Measurements from ENCODE around the gene RBM45. TPM values are rescaled to one million over a fixed set of nuclear protein-coding genes. Genes with fewer than 3 reads are reported as not detected.

The RBM45 gene, protein sequence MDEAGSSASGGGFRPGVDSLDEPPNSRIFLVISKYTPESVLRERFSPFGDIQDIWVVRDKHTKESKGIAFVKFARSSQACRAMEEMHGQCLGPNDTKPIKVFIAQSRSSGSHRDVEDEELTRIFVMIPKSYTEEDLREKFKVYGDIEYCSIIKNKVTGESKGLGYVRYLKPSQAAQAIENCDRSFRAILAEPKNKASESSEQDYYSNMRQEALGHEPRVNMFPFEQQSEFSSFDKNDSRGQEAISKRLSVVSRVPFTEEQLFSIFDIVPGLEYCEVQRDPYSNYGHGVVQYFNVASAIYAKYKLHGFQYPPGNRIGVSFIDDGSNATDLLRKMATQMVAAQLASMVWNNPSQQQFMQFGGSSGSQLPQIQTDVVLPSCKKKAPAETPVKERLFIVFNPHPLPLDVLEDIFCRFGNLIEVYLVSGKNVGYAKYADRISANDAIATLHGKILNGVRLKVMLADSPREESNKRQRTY
- 12.0 and 12.4 TPM in 2 replicates for total RNA-seq

DNA sequence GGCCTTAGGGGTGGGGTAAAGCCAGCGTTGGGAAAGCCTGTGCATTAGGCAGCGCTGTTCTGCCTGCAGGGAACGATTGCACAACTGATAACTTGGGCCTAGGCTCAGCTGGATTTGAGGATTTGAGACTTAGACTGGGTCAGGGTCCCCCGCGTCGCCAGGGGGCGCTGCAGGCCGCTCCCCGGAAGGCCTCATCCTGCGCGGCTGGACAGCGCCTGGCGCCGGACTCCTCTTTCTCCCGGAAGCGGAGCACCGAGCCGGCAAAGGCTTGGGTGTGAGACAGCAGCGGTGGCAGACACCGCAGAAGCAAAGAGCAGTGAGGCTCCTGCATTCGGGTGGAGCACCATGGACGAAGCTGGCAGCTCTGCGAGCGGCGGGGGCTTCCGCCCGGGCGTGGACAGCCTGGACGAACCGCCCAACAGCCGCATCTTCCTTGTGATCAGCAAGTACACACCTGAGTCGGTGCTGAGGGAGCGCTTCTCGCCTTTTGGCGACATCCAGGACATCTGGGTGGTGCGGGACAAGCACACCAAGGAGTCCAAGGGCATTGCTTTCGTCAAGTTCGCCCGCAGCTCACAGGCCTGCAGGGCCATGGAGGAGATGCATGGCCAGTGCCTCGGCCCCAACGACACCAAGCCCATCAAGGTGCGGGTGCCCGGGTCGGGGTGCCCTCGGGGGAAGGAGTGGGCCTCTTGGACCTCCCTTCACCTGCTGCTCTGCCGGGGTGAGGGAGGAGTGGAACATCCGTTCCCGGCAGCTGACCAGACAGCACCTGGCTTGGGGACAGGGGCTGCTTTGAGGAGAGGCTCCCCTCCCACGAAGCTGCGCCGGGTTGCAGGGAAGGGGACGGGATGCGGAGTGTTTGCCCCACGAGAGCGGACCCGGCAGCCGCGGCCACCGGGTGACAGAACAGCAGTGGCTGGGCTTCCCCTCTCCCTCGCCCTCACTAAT lies at the start of gene RBM45:
TSS of gene RBM45 (plus strand) at position 236 of the 951 bp plus-strand sequence. CDS start at position 346, 110 bp downstream.

DNA sequence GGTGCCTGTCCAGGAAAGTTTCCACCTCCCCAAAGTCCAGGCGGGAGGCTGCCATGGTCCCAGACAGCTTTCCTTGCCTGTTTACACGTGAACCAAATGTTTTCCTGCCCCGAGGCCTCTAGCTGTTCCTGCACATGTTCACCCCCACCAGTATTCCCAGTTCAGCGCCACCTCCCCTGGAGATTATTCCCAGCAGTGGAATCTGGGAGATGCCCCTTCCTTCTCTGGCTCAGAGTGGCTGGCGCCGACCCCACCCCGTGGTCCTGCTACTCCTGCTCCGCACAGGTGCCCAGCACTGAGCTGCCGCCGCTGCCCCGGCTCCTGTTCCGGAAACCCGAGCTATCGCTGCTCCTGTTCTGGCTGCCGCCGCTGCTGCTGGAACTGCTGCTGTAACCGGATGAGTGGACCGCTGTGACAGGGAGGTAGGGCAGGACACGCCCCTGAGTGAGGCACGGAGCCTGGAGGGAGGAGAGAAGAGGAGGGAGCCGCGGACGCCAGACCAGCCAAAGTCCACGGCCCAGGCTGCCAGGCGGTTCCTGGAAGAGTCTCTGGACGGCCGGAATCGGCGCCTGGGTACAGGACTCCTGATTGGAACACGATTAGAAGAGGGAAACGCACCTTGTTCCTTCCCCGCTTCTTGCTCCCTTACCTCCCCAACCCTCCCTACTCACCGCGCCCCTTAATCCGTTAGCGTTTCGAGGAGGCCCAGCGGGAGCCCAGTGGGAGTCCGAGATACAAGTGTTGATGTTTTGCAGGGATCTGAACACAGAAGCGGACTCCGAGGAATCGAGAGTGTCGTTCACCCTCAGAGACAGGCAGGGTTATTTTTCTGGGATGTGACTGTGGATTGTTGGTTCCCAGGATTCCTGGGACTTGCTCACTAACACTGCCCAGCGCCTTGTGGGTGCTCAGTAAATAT lies 39.6 kb upstream of the RBM45 start, which contains the start of gene PDE11A:
TSS of gene PDE11A (minus strand) at position 395 of the 919 bp plus-strand sequence. CDS start at position 55, 340 bp downstream.

Other genes with a start within 250 kb of the RBM45 start
- gene PDE11A, start 39.7 kb upstream of the RBM45 start, total RNA-seq, result under 0.01 and 0.10 TPM in 2 replicates
- gene OSBPL6, start 82.1 kb downstream of the RBM45 start, total RNA-seq, result 1.1 and 5.3 TPM in 2 replicates

Data from mammary microvascular endothelial cell (primary cell).